HCT116 (cell line): Measurements from ENCODE around the gene THOP1. TPM values are rescaled to one million over a fixed set of nuclear protein-coding genes. Genes with fewer than 3 reads are reported as not detected.

ENCODE experiments used
- ATF3 ChIP-seq: IDR thresholded peaks from 2 replicates; pipeline ENCODE4 v1.6.1; 2012
- CEBPB ChIP-seq: IDR thresholded peaks from 2 replicates; pipeline ENCODE4 v1.6.1; 2012; ENCODE audit warnings: low read depth
- CTCF ChIP-seq, 3 experiments: fragments of 200-600 bp in 1 of 3; sonication (generic) in 1 of 3; IDR thresholded peaks in 2 of 3; conservative IDR thresholded peaks in 1 of 3; 2 replicates each; pipeline ENCODE4 v1.5.1; 2012 to 2017; ENCODE audit warnings: low read depth in 2 of 3, low read length in 2 of 3, antibody characterized with exemption in 1 of 3, borderline replicate concordance in 1 of 3, control low read depth in 1 of 3, mild to moderate bottlenecking in 1 of 3, mixed read lengths in 1 of 3, mixed run types in 1 of 3, moderate library complexity in 1 of 3; ENCODE audit not compliant: insufficient read depth in 1 of 3
- EGR1 ChIP-seq: IDR thresholded peaks from 2 replicates; pipeline ENCODE4 v1.6.1; 2012; ENCODE audit warnings: low read depth
- ELF1 ChIP-seq: IDR thresholded peaks from 2 replicates; pipeline ENCODE4 v1.6.1; 2012; ENCODE audit warnings: low read depth, borderline replicate concordance
- SP1 ChIP-seq: IDR thresholded peaks from 2 replicates; pipeline ENCODE4 v1.6.1; 2012; ENCODE audit warnings: low read depth
- YY1 ChIP-seq: IDR thresholded peaks from 2 replicates; pipeline ENCODE4 v1.6.1; 2011; ENCODE audit warnings: low read length, low read depth, moderate library complexity, mild to moderate bottlenecking; ENCODE audit not compliant: insufficient replicate concordance; ENCODE audit errors: extremely low read depth
- ZFX ChIP-seq: fragments of 450-650 bp; IDR thresholded peaks from 2 replicates; pipeline ENCODE4 v1.6.1; 2017
- ZNF274 ChIP-seq: fragments of 200-500 bp; sonication (Bioruptor generic); IDR thresholded peaks from 2 replicates; pipeline ENCODE4 v1.6.1; 2014; ENCODE audit warnings: mild to moderate bottlenecking, low read depth, low read length, inconsistent platforms
- total RNA-seq: library from RNA; stranded (reverse); gene quantifications from one replicate; pipeline ENCODE4 v1.2.1, GENCODE V29; 2021; ENCODE audit not compliant: unreplicated experiment
- TF ChIP-seq, protein P1 (sequence below): IDR thresholded peaks from 2 replicates; pipeline ENCODE4 v1.6.1; 2012; ENCODE audit warnings: low read depth
- TF ChIP-seq, protein P2 (sequence below): IDR thresholded peaks from 2 replicates; pipeline ENCODE4 v1.6.1; 2012

THOP1 gene
- total RNA-seq, 1 experiment from 2014 or later, result 201 TPM

GRCh38 chr19:2793577-2793976, 8.3 kb downstream of the THOP1 start (continued):
- TF ChIP-seq, protein P1, sequence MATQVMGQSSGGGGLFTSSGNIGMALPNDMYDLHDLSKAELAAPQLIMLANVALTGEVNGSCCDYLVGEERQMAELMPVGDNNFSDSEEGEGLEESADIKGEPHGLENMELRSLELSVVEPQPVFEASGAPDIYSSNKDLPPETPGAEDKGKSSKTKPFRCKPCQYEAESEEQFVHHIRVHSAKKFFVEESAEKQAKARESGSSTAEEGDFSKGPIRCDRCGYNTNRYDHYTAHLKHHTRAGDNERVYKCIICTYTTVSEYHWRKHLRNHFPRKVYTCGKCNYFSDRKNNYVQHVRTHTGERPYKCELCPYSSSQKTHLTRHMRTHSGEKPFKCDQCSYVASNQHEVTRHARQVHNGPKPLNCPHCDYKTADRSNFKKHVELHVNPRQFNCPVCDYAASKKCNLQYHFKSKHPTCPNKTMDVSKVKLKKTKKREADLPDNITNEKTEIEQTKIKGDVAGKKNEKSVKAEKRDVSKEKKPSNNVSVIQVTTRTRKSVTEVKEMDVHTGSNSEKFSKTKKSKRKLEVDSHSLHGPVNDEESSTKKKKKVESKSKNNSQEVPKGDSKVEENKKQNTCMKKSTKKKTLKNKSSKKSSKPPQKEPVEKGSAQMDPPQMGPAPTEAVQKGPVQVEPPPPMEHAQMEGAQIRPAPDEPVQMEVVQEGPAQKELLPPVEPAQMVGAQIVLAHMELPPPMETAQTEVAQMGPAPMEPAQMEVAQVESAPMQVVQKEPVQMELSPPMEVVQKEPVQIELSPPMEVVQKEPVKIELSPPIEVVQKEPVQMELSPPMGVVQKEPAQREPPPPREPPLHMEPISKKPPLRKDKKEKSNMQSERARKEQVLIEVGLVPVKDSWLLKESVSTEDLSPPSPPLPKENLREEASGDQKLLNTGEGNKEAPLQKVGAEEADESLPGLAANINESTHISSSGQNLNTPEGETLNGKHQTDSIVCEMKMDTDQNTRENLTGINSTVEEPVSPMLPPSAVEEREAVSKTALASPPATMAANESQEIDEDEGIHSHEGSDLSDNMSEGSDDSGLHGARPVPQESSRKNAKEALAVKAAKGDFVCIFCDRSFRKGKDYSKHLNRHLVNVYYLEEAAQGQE, result no peak
- no peak for TF ChIP-seq ZNF274
- no peak for TF ChIP-seq ATF3
- TF ChIP-seq CTCF (IDR thresholded peaks at IDR 0.05 in 2 of 3, conservative IDR thresholded peaks at IDR 0.05 in 1 of 3; ENCODE audit: borderline replicate concordance in 1 of 3, insufficient read depth in 1 of 3, low read depth in 2 of 3, low read length in 2 of 3), result no peak
- no peak for TF ChIP-seq YY1
- TF ChIP-seq, protein P2, sequence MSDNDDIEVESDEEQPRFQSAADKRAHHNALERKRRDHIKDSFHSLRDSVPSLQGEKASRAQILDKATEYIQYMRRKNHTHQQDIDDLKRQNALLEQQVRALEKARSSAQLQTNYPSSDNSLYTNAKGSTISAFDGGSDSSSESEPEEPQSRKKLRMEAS, result no peak
- TF ChIP-seq ZFX, result no peak
- no peak for TF ChIP-seq EGR1
- TF ChIP-seq ELF1, result no peak
- TF ChIP-seq CEBPB, result no peak
- TF ChIP-seq SP1, result no peak
